Mucosa of stomach (tissue), 1 donor: Measurements from ENCODE around the gene ZDHHC19.

Experiments used
- H3K27me3 ChIP-seq: one replicate; pipeline ENCODE4 v1.7.0; 2013; ENCODE audit warnings: mild to moderate bottlenecking, low read length; ENCODE audit not compliant: control insufficient read depth, insufficient read depth
- H3K36me3 ChIP-seq: one replicate; pipeline ENCODE4 v1.7.0; 2013; ENCODE audit warnings: low read length; ENCODE audit not compliant: control insufficient read depth, insufficient read depth
- H3K4me1 ChIP-seq: one replicate; pipeline ENCODE4 v1.7.0; 2013; ENCODE audit warnings: mild to moderate bottlenecking, low read length; ENCODE audit not compliant: control insufficient read depth, insufficient read depth
- H3K4me3 ChIP-seq: one replicate; pipeline ENCODE4 v1.7.0; 2013; ENCODE audit warnings: low read length
- H3K9ac ChIP-seq: one replicate; pipeline ENCODE4 v1.7.0; 2013; ENCODE audit warnings: mild to moderate bottlenecking, low read length, moderate library complexity
- H3K9me3 ChIP-seq: one replicate; pipeline ENCODE4 v1.7.0; 2013; ENCODE audit warnings: mild to moderate bottlenecking, low read length, moderate library complexity; ENCODE audit not compliant: control insufficient read depth
- donor health status: Pancreatic carcinoma.

ZDHHC19 gene

GRCh38 chr3:196237203-196237602 is 26.0 kb upstream of the ZDHHC19 start:
- no peaks in the 10 kb centered on the region for H3K9me3 ChIP-seq
- H3K36me3 ChIP-seq: peaks cover 4% of the 10 kb centered on the region
- H3K4me1 ChIP-seq: no peaks in the 10 kb centered on the region
- no peaks in the 10 kb centered on the region for H3K27me3 ChIP-seq
- no peak overlapping the region for H3K4me3 ChIP-seq
- H3K9ac ChIP-seq: no peak overlapping the region

- H3K27me3 ChIP-seq: no peaks in the 10 kb centered on the region
- no peaks in the 10 kb centered on the region for H3K4me1 ChIP-seq
- no peak overlapping the region for H3K9ac ChIP-seq
- peaks cover 4% of the 10 kb centered on the region for H3K36me3 ChIP-seq
- no peak overlapping the region for H3K4me3 ChIP-seq
- no peaks in the 10 kb centered on the region for H3K9me3 ChIP-seq
Measured at GRCh38 chr3:196236223-196236622, 25.0 kb upstream of the ZDHHC19 start.

DNA sequence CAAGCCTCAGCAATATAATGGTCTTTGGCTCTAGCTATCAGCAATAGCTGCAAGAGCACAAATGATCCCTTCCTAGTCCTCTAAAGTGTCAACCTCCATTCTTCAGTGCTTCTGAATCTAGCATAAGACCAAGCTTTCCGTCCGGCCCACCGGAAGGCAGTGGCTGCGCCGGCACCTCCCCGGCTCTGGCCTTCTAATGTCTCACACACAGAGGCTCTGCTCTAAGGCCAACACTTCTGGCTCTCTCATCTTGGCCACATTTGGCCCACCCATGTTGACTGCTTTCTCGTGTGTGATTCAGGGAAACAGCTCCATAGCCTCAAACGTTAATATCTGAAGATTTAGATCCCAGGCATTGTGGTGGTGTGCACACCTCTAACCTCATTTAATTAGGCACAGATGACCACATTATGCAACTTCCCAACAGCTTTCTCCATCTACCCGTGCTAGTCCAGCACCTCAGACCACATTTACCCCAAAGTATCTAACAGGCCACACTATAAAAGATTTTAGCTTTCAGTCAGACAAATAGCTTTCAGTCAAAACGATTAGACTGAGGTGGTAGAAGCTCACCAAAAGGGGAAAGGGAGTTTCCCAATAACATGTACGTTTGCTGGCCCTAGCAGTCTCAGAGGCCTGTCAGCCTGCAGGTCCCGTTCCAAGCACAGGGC is 24.4 kb upstream of the ZDHHC19 start:
- Histone ChIP-seq H3K9me3 (no peaks in the 10 kb centered on the region), H3K4me1 (no peaks in the 10 kb centered on the region), H3K27me3 (no peaks in the 10 kb centered on the region), H3K9ac (no peak overlapping the region), H3K4me3 (no peak overlapping the region), H3K36me3 (peaks cover 4% of the 10 kb centered on the region)

DNA sequence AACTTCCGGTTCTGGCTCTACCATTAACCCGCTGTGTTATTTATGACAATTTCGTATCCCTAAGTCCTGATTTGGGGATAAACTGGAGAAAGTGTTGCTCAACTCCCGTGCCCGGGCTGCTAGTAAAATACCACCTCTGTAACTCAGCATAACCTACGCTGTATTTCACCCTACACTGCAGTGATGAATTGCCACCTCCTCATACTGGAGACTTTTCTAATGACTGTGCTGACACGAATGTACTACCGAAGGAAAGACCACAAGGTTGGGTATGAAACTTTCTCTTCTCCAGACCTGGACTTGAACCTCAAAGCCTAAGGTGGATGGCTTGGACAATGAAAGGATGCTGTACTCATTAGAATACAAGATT is 21.7 kb upstream of the ZDHHC19 start:
- Histone ChIP-seq H3K9me3 (no peaks in the 10 kb centered on the region), H3K4me3 (no peak overlapping the region), H3K9ac (no peak overlapping the region), H3K4me1 (no peaks in the 10 kb centered on the region), H3K36me3 (peaks cover 4% of the 10 kb centered on the region), H3K27me3 (peaks cover 2% of the 10 kb centered on the region)

DNA sequence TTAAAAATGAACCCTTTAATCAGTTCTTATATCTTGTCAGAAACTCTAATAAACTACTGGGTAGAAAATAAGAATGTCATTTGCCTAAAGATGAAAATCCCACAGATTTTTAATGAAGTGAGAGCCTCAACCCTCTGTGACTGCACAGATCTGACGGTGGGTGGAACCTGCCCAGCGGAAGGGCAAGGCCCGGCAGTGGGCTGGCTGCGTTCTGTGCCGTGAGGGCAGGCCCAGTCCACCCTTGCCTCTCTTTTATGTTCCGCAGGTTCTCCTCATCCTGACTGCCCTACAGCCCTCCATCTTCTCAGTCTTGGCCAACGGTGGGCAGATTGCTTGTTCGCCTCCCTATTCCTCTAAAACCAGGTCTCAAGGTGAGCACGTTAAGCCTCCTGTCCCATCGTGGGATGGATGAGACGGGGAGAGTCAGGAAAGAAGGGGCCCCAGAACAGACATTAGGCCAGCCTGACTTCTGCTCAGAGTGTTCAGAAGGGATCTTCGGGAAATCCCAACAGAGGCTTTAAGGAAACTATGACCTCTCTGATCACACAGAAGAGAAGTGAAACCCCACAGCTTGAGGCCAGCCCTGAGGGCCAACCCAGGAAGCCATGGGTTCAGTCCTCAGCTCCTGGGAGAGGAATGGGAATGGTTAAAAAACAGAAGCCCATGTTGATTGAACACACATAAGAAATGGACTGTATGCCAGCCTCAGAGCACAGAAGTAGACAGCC is 21.1 kb upstream of the ZDHHC19 start:
- H3K4me1 ChIP-seq: no peaks in the 10 kb centered on the region

DNA sequence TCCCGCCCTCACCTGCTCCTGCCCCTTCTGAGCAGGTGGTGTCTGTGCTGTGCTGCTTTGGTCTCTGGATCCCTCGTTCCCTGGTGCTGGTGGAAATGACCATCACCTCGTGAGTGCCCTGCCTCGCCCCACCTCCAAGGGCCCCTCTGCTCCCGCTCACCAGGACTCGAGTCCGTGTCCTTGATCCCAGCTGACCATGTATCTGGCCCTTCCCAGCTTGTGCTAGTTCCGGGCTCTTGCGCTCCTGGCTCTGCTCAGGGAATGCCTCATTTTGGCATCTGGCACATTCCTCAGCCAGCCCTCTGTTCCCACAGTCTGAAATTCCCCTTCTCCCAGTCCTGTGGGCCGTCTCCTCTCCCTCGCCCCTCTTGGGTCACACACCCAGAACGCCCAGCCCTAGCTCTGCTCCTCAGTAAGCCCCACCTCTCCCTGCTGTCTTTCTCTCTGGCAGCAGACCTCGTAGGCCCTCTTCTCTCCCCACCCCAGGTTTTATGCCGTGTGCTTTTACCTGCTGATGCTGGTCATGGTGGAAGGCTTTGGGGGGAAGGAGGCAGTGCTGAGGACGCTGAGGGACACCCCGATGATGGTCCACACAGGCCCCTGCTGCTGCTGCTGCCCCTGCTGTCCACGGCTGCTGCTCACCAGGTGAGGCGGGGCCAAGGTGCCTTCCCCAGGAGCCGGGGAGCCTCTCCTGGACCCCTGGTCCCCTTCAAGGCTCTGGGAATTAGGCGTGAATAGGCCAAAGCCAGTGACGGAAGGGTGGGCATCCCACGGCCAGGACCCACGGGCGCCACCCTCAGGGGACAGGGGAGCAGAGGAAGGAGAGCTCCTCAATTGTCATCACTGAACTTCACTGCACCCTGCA is 16.7 kb upstream of the ZDHHC19 start:
- Histone ChIP-seq H3K9me3 (no peaks in the 10 kb centered on the region), H3K27me3 (peaks cover 10% of the 10 kb centered on the region), H3K9ac (no peak overlapping the region), H3K36me3 (no peaks in the 10 kb centered on the region), H3K4me1 (no peaks in the 10 kb centered on the region), H3K4me3 (no peak overlapping the region)

More for the DNA sequence above, 21.1 kb upstream of the ZDHHC19 start:
- Histone ChIP-seq H3K4me3 (no peak overlapping the region), H3K36me3 (peaks cover 4% of the 10 kb centered on the region), H3K9me3 (no peaks in the 10 kb centered on the region), H3K27me3 (peaks cover 8% of the 10 kb centered on the region), H3K9ac (no peak overlapping the region)

GRCh38 chr3:196227121-196227561 is 15.9 kb upstream of the ZDHHC19 start:
- H3K4me3 ChIP-seq: no peak overlapping the region
- no peaks in the 10 kb centered on the region for H3K36me3 ChIP-seq
- H3K27me3 ChIP-seq: peaks cover 10% of the 10 kb centered on the region
- H3K9me3 ChIP-seq: no peaks in the 10 kb centered on the region
- no peaks in the 10 kb centered on the region for H3K4me1 ChIP-seq
- H3K9ac ChIP-seq: no peak overlapping the region

DNA sequence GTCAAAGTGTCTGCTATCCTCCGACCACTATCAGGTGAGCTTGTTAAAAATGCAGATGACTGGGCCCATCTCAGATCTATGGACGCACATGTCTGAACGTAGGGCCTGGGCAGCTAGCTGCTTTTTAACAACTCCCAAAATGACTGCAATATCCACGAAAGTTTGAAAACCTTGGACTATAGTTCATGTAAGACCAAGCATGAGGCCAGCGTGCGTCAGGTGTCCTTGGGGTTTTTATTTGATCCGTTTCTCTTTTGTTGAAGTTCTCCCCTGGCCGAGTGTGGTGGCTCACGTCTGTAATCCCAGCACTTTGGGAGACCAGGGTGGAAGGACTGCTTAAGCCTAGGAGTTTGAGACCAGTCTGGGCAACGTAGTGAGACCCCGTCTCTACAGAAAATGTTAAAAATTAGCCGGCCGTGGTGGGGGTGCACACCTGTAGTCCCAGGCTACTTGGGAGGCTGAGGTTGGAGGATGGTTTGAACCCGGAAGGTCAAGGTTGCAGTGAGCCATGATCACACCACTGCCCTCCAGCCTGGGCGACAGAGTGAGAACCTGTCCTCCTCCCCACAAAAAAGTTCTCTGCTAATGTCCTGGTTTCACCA is 14.7 kb upstream of the ZDHHC19 start:
- no peaks in the 10 kb centered on the region for H3K9me3 ChIP-seq
- no peak overlapping the region for H3K9ac ChIP-seq
- no peak overlapping the region for H3K4me3 ChIP-seq
- no peaks in the 10 kb centered on the region for H3K4me1 ChIP-seq
- no peaks in the 10 kb centered on the region for H3K36me3 ChIP-seq
- H3K27me3 ChIP-seq: peaks cover 10% of the 10 kb centered on the region

GRCh38 chr3:196225086-196225485 is 13.9 kb upstream of the ZDHHC19 start:
- no peaks in the 10 kb centered on the region for H3K4me1 ChIP-seq
- peaks cover 10% of the 10 kb centered on the region for H3K27me3 ChIP-seq
- no peak overlapping the region for H3K9ac ChIP-seq
- H3K36me3 ChIP-seq: no peaks in the 10 kb centered on the region
- H3K4me3 ChIP-seq: no peak overlapping the region
- H3K9me3 ChIP-seq: no peaks in the 10 kb centered on the region

- Histone ChIP-seq H3K36me3 (no peaks in the 10 kb centered on the region), H3K27me3 (peaks cover 9% of the 10 kb centered on the region), H3K4me1 (no peaks in the 10 kb centered on the region), H3K4me3 (no peak overlapping the region), H3K9me3 (no peaks in the 10 kb centered on the region), H3K9ac (no peak overlapping the region)
Measured at GRCh38 chr3:196222876-196223595, 11.8 kb upstream of the ZDHHC19 start.

GRCh38 chr3:196220991-196221390 is 9.8 kb upstream of the ZDHHC19 start:
- H3K27me3 ChIP-seq: peaks cover 16% of the 10 kb centered on the region
- no peak overlapping the region for H3K9ac ChIP-seq
- H3K4me3 ChIP-seq: no peak overlapping the region
- no peaks in the 10 kb centered on the region for H3K9me3 ChIP-seq
- no peaks in the 10 kb centered on the region for H3K36me3 ChIP-seq
- H3K4me1 ChIP-seq: peaks cover 4% of the 10 kb centered on the region
